Measurements from ENCODE around the gene HLA-DOA.

Gene HLA-DOA

GRCh38 chr6:33008944-33009861, at the start of gene HLA-DOA:
TSS of gene HLA-DOA (minus strand) at chr6:33009591.
- no peak for DNase-seq (ENCODE audit: low read depth in 2 of 2)

GRCh38 chr6:33057222-33058150, 48.1 kb upstream of the HLA-DOA start:
- DNase-seq (ENCODE audit: low read depth in 2 of 2) = no peak

- DNase-seq (ENCODE audit: low read depth in 2 of 2) = no peak
Measured at GRCh38 chr6:33053230-33053629, 43.8 kb upstream of the HLA-DOA start.

GRCh38 chr6:33052627-33053026, 43.2 kb upstream of the HLA-DOA start:
- no peak for DNase-seq (ENCODE audit: low read depth in 2 of 2)

GRCh38 chr6:33050014-33050810, 40.8 kb upstream of the HLA-DOA start:
- DNase-seq (ENCODE audit: low read depth in 2 of 2) = no peak

- DNase-seq (ENCODE audit: low read depth in 2 of 2) = no peak
Measured at GRCh38 chr6:33049323-33050013, 40.1 kb upstream of the HLA-DOA start.

GRCh38 chr6:33040157-33040556, 30.8 kb upstream of the HLA-DOA start:
- DNase-seq (ENCODE audit: low read depth in 2 of 2) = no peak

GRCh38 chr6:33036535-33036934, 27.1 kb upstream of the HLA-DOA start:
- DNase-seq (ENCODE audit: low read depth in 2 of 2) = no peak

GRCh38 chr6:33034554-33034953, 25.2 kb upstream of the HLA-DOA start:
- no peak for DNase-seq (ENCODE audit: low read depth in 2 of 2)

GRCh38 chr6:33030245-33030644, 20.9 kb upstream of the HLA-DOA start:
- DNase-seq (ENCODE audit: low read depth in 2 of 2) = no peak

- no peak for DNase-seq (ENCODE audit: low read depth in 2 of 2)
Measured at GRCh38 chr6:33029328-33030184, 20.2 kb upstream of the HLA-DOA start.

- no peak for DNase-seq (ENCODE audit: low read depth in 2 of 2)
Measured at GRCh38 chr6:33028220-33028849, 18.9 kb upstream of the HLA-DOA start.

- no peak for DNase-seq (ENCODE audit: low read depth in 2 of 2)
Measured at GRCh38 chr6:33024521-33024920, 15.1 kb upstream of the HLA-DOA start.

GRCh38 chr6:33023536-33023935, 14.1 kb upstream of the HLA-DOA start:
- DNase-seq (ENCODE audit: low read depth in 2 of 2) = no peak

GRCh38 chr6:33021917-33022316, 12.5 kb upstream of the HLA-DOA start:
- DNase-seq (ENCODE audit: low read depth in 2 of 2) = no peak

- no peak for DNase-seq (ENCODE audit: low read depth in 2 of 2)
Measured at GRCh38 chr6:33019372-33019771, 10.0 kb upstream of the HLA-DOA start.

GRCh38 chr6:33018904-33019303, 9.5 kb upstream of the HLA-DOA start:
- DNase-seq (ENCODE audit: low read depth in 2 of 2) = no peak

- no peak for DNase-seq (ENCODE audit: low read depth in 2 of 2)
Measured at GRCh38 chr6:33018418-33018817, 9.0 kb upstream of the HLA-DOA start.

- no peak for DNase-seq (ENCODE audit: low read depth in 2 of 2)
Measured at GRCh38 chr6:33017694-33018353, 8.4 kb upstream of the HLA-DOA start.
